ENCODE measurements around the gene SH3BP2.

SH3BP2 gene

DNA sequence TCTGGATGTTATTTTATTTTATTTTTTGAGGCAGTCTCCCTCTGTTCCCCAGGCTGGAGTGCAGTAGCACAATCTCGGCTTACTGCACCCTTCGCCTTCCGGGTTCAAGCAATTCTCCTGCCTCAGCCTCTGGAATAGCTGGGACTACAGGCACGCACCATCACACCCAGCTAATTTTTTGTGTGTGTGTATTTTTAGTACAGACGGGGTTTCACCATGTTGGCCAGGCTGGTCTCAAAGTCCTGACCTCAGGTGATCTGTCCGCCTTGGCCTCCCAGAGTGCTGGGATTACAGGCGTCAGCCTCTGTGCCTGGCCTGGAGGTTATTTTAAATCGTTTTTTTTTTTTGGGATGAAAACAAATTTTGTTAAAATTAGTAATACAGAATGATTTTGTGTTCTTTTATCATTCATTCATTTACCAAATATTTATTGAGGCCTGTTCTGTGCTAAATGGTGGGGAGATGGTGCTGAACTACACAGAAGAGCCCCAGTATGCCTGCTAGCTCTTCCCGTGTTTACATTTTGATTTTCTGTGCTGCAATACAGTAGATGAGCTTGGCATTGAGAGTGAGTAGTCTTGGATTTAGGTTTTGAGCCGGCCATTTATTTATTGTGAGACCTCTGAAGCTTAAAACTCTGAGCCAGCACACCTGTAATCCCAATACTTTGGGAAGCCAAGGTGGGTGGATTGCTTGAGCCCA, 73.4 kb downstream of the SH3BP2 start:
- no peaks in the 10 kb centered on the region for H3K9me3 ChIP-seq

GRCh38 chr4:2866891-2867290, 74.0 kb downstream of the SH3BP2 start:
- no peaks in the 10 kb centered on the region for H3K27me3 ChIP-seq
- H3K4me3 ChIP-seq (ENCODE audit: low read depth, low read length): no peak overlapping the region
- no peaks in the 10 kb centered on the region for H3K9me3 ChIP-seq
- H3K36me3 ChIP-seq: no peaks in the 10 kb centered on the region
- no peak for DNase-seq
- TF ChIP-seq CTCF (IDR thresholded peaks at IDR 0.05; ENCODE audit: low read depth, low read length): no peak
- H3K4me1 ChIP-seq: peaks cover 29% of the 10 kb centered on the region

More for the DNA sequence above, 73.4 kb downstream of the SH3BP2 start:
- TF ChIP-seq CTCF (IDR thresholded peaks at IDR 0.05; ENCODE audit: low read depth, low read length): no peak
- H3K4me3 ChIP-seq (ENCODE audit: low read depth, low read length): no peak overlapping the region
- DNase-seq: no peak
- H3K36me3 ChIP-seq: no peaks in the 10 kb centered on the region
- H3K27me3 ChIP-seq: no peaks in the 10 kb centered on the region
- H3K4me1 ChIP-seq: peaks cover 33% of the 10 kb centered on the region

DNA sequence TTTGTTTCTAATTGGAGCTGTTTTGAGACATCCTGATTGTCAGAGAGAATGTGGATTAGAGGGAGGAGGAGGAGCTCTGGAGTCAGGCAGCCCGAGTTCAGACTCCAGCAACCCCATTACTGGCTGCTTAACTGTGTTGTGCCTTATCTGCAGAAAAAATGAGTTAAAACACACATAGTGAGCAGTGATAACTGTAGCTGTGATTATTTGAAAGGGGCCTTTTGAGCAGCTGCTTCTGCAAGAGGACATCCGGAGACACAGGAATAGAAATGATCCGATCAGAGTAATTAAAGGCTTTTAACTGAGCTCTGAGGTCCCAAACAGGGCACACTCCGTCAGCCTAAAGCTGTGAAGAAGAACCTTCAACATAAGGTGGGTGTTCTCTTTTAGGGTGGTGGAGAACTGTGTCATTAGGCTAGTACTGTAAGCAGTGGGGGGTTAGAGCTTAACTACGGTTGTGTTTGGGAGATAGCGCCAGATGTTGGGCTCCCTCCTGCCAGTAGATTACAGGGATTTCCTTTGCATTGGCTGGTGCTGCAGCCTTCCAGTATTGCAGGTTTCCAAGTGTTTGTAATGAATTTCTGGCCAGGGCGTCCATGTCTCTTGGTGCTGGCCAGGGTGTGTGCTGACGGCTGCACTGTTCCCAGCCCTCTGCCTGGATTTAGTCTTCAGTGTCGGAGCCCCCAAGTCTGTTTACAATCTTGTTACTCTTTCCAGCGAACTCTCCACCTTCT, 75.0 kb downstream of the SH3BP2 start:
- peak; percentile 36 for DNase-seq
- H3K27me3 ChIP-seq: no peaks in the 10 kb centered on the region
- no peak for TF ChIP-seq CTCF (IDR thresholded peaks at IDR 0.05; ENCODE audit: low read depth, low read length)
- H3K36me3 ChIP-seq: no peaks in the 10 kb centered on the region
- peaks cover 36% of the 10 kb centered on the region for H3K4me1 ChIP-seq
- peak overlapping the region; percentile 45 for H3K4me3 ChIP-seq (ENCODE audit: low read depth, low read length)
- H3K9me3 ChIP-seq: no peaks in the 10 kb centered on the region

DNA sequence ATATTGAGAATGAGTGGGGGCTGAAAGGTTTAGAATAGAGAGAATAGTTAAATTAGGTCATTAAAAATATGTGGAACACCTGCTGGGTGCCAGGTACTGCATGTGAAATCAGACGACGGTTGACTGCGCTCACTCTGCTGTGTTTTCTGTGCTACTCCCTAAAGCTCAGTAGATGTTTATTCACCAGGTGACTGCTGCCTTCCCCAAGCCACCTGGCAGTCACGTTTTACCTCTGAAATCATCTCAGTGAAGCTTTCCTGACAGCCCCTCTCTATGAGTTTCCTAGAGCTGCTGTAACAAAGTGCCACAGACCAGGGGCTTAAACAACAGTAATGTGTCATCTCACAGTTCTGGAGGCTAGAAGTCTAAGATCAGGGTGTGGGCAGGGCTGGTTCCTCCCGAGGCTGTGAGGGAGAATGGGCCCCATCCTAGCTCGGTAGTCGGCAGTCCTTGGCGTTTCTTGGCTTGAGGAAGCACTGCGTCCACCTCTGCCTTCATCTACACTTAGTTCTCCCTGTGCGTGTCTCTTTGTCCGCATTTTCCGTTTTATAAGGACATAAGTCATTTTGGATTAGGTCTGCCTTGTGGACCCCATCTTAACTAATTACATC, 76.1 kb downstream of the SH3BP2 start:
- Histone ChIP-seq H3K36me3 (no peaks in the 10 kb centered on the region), H3K4me1 (peaks cover 42% of the 10 kb centered on the region), H3K4me3 (ENCODE audit: low read depth, low read length) (no peak overlapping the region), H3K9me3 (no peaks in the 10 kb centered on the region), H3K27me3 (no peaks in the 10 kb centered on the region)
- TF ChIP-seq CTCF (IDR thresholded peaks at IDR 0.05; ENCODE audit: low read depth, low read length): no peak
- DNase-seq: no peak

DNA sequence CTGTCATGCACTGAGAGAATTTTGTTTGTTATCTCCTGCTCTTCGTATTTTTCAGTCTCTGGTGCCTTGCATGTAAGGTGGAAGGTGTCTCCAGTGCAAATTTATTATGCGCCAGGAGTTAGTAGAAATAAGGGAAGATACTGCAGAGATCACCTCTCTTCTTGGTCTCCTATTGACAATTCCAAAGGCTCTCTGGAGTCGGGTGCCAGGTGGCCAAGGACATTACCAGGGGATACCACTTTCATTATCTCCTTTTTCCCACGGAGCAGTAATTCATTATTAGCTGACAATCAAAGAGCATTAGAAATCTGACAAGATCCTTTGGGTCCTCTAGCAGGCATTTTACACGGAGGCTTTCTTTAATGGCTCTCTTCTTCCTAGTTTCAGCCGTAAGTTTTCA, 76.8 kb downstream of the SH3BP2 start:
- DNase-seq: no peak
- Histone ChIP-seq H3K4me1 (peaks cover 42% of the 10 kb centered on the region), H3K27me3 (no peaks in the 10 kb centered on the region), H3K36me3 (no peaks in the 10 kb centered on the region), H3K4me3 (ENCODE audit: low read depth, low read length) (no peak overlapping the region), H3K9me3 (no peaks in the 10 kb centered on the region)
- TF ChIP-seq CTCF (IDR thresholded peaks at IDR 0.05; ENCODE audit: low read depth, low read length): no peak

DNA sequence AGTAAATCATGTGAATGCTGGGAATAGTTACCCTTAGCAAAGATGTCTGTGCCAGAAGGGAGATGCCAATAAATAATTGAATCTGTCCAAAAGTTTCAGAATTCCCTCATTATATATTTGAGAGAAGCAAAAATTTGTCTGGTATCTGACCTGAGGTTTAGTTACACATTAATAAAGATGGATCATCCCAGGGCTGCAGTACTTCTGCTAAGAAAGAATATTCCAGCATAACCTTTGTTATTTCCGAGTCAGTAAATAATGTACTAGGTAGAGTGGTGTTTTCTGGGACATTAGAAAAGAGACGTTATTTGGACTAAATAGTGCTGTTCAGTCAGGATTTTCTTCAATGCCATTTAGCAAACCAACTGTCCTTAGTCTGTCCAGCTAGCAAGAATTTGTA, 77.2 kb downstream of the SH3BP2 start:
- Histone ChIP-seq H3K4me1 (peaks cover 43% of the 10 kb centered on the region), H3K9me3 (no peaks in the 10 kb centered on the region), H3K4me3 (ENCODE audit: low read depth, low read length) (no peak overlapping the region), H3K27me3 (no peaks in the 10 kb centered on the region), H3K36me3 (no peaks in the 10 kb centered on the region; the same call in 1 of the 2 replicates)
- TF ChIP-seq CTCF (IDR thresholded peaks at IDR 0.05; ENCODE audit: low read depth, low read length): no peak
- no peak for DNase-seq
